OCI-LY7 (cell line): ENCODE measurements around the gene ARHGEF12.

Experiments
- CTCF ChIP-seq: fragments of 200-600 bp; sonication (generic); conservative IDR thresholded peaks from 2 replicates; pipeline ENCODE4 v1.5.1; 2014; ENCODE audit warnings: mild to moderate bottlenecking, antibody characterized with exemption, low read length, moderate library complexity, mixed read lengths
- EZH2phosphoT487 ChIP-seq: fragments of 200-600 bp; sonication (generic); IDR thresholded peaks from 2 replicates; pipeline ENCODE4 v1.6.1; 2018; ENCODE audit warnings: low read depth, borderline replicate concordance, mild to moderate bottlenecking, mixed run types, antibody characterized with exemption, low read length, moderate library complexity, mixed read lengths

GRCh38 chr11:120358729-120359128 is 22.5 kb downstream of the ARHGEF12 start:
- no peak for TF ChIP-seq CTCF
- no peak for TF ChIP-seq EZH2phosphoT487
